Measurements from ENCODE around the gene SNAP25. TPM values are rescaled to one million over a fixed set of nuclear protein-coding genes. Genes with fewer than 3 reads are reported as not detected.

The SNAP25 gene
- total RNA-seq, 2 experiments from 2014 or later = not detected

- Mint-ChIP-seq H3K27me3 (peaks cover 5% of the 10 kb centered on the region), H3K4me1 (no peaks in the 10 kb centered on the region)
Observed at GRCh38 chr20:10236540-10237533, 18.2 kb downstream of the SNAP25 start.

GRCh38 chr20:10239954-10240353 is 21.3 kb downstream of the SNAP25 start:
- Mint-ChIP-seq H3K4me1 (no peaks in the 10 kb centered on the region), H3K36me3 (no peaks in the 10 kb centered on the region), H3K27me3 (peaks cover 5% of the 10 kb centered on the region), H3K9me3 (no peaks in the 10 kb centered on the region), H3K4me3 (no peak overlapping the region), H3K27ac (no peak overlapping the region)
- no peak for DNase-seq

More at GRCh38 chr20:10236540-10237533, 18.2 kb downstream of the SNAP25 start:
- H3K36me3 Mint-ChIP-seq = no peaks in the 10 kb centered on the region
- H3K9me3 Mint-ChIP-seq = no peaks in the 10 kb centered on the region
- DNase-seq = no peak
- no peak overlapping the region for H3K27ac Mint-ChIP-seq
- H3K4me3 Mint-ChIP-seq = no peak overlapping the region

- H3K4me1 Mint-ChIP-seq = no peaks in the 10 kb centered on the region
- DNase-seq = no peak
- peaks cover 5% of the 10 kb centered on the region for H3K27me3 Mint-ChIP-seq
- no peaks in the 10 kb centered on the region for H3K36me3 Mint-ChIP-seq
- no peaks in the 10 kb centered on the region for H3K9me3 Mint-ChIP-seq
- H3K27ac Mint-ChIP-seq = no peak overlapping the region
- H3K4me3 Mint-ChIP-seq = no peak overlapping the region
Observed at GRCh38 chr20:10240655-10241054, 22.0 kb downstream of the SNAP25 start.

- no peaks in the 10 kb centered on the region for H3K36me3 Mint-ChIP-seq
Observed at GRCh38 chr20:10242166-10242565, 23.5 kb downstream of the SNAP25 start.

GRCh38 chr20:10247440-10247839 is 28.8 kb downstream of the SNAP25 start:
- Mint-ChIP-seq H3K27me3 (no peaks in the 10 kb centered on the region), H3K36me3 (no peaks in the 10 kb centered on the region), H3K4me3 (no peak overlapping the region), H3K4me1 (no peaks in the 10 kb centered on the region), H3K27ac (no peak overlapping the region), H3K9me3 (no peaks in the 10 kb centered on the region)
- DNase-seq = no peak

More at GRCh38 chr20:10242166-10242565, 23.5 kb downstream of the SNAP25 start:
- no peak overlapping the region for H3K27ac Mint-ChIP-seq
- H3K4me3 Mint-ChIP-seq = no peak overlapping the region
- H3K4me1 Mint-ChIP-seq = no peaks in the 10 kb centered on the region
- H3K27me3 Mint-ChIP-seq = peaks cover 5% of the 10 kb centered on the region
- H3K9me3 Mint-ChIP-seq = no peaks in the 10 kb centered on the region
- no peak for DNase-seq

- H3K9me3 Mint-ChIP-seq = no peaks in the 10 kb centered on the region
- H3K27me3 Mint-ChIP-seq = peaks cover 2% of the 10 kb centered on the region
- H3K27ac Mint-ChIP-seq = no peak overlapping the region
- DNase-seq = no peak
- H3K36me3 Mint-ChIP-seq = no peaks in the 10 kb centered on the region
- H3K4me1 Mint-ChIP-seq = no peaks in the 10 kb centered on the region
- no peak overlapping the region for H3K4me3 Mint-ChIP-seq
Observed at GRCh38 chr20:10249048-10249770, 30.6 kb downstream of the SNAP25 start.

- H3K36me3 Mint-ChIP-seq = no peaks in the 10 kb centered on the region
- no peak for DNase-seq
- no peaks in the 10 kb centered on the region for H3K9me3 Mint-ChIP-seq
- H3K27ac Mint-ChIP-seq = no peak overlapping the region
- H3K27me3 Mint-ChIP-seq = peaks cover 6% of the 10 kb centered on the region
- H3K4me1 Mint-ChIP-seq = no peaks in the 10 kb centered on the region
- H3K4me3 Mint-ChIP-seq = no peak overlapping the region
Observed at GRCh38 chr20:10249822-10250221, 31.2 kb downstream of the SNAP25 start.

GRCh38 chr20:10250902-10251301 is 32.3 kb downstream of the SNAP25 start:
- no peak overlapping the region for H3K4me3 Mint-ChIP-seq
- peaks cover 6% of the 10 kb centered on the region for H3K27me3 Mint-ChIP-seq
- no peaks in the 10 kb centered on the region for H3K9me3 Mint-ChIP-seq
- H3K36me3 Mint-ChIP-seq = no peaks in the 10 kb centered on the region
- no peak overlapping the region for H3K27ac Mint-ChIP-seq
- no peaks in the 10 kb centered on the region for H3K4me1 Mint-ChIP-seq
- DNase-seq = no peak

- DNase-seq = no peak
Observed at GRCh38 chr20:10253780-10254179, 35.1 kb downstream of the SNAP25 start.

GRCh38 chr20:10255846-10256245 is 37.2 kb downstream of the SNAP25 start:
- DNase-seq = no peak
- Mint-ChIP-seq H3K27me3 (peaks cover 6% of the 10 kb centered on the region), H3K4me3 (no peak overlapping the region), H3K27ac (no peak overlapping the region), H3K4me1 (no peaks in the 10 kb centered on the region), H3K36me3 (no peaks in the 10 kb centered on the region), H3K9me3 (no peaks in the 10 kb centered on the region)

More at GRCh38 chr20:10253780-10254179, 35.1 kb downstream of the SNAP25 start:
- no peak overlapping the region for H3K27ac Mint-ChIP-seq
- no peaks in the 10 kb centered on the region for H3K4me1 Mint-ChIP-seq
- H3K36me3 Mint-ChIP-seq = no peaks in the 10 kb centered on the region
- peaks cover 6% of the 10 kb centered on the region for H3K27me3 Mint-ChIP-seq
- H3K9me3 Mint-ChIP-seq = no peaks in the 10 kb centered on the region
- H3K4me3 Mint-ChIP-seq = no peak overlapping the region

GRCh38 chr20:10259166-10259565 is 40.5 kb downstream of the SNAP25 start:
- peaks cover 5% of the 10 kb centered on the region for H3K27me3 Mint-ChIP-seq

GRCh38 chr20:10260316-10260715 is 41.7 kb downstream of the SNAP25 start:
- no peak overlapping the region for H3K4me3 Mint-ChIP-seq
- H3K4me1 Mint-ChIP-seq = no peaks in the 10 kb centered on the region
- peaks cover 7% of the 10 kb centered on the region for H3K27me3 Mint-ChIP-seq
- no peaks in the 10 kb centered on the region for H3K36me3 Mint-ChIP-seq
- DNase-seq = no peak
- H3K9me3 Mint-ChIP-seq = no peaks in the 10 kb centered on the region
- H3K27ac Mint-ChIP-seq = no peak overlapping the region

More at GRCh38 chr20:10259166-10259565, 40.5 kb downstream of the SNAP25 start:
- H3K4me1 Mint-ChIP-seq = no peaks in the 10 kb centered on the region
- no peak overlapping the region for H3K4me3 Mint-ChIP-seq
- H3K36me3 Mint-ChIP-seq = no peaks in the 10 kb centered on the region
- H3K27ac Mint-ChIP-seq = no peak overlapping the region
- no peak for DNase-seq
- no peaks in the 10 kb centered on the region for H3K9me3 Mint-ChIP-seq

- no peak overlapping the region for H3K27ac Mint-ChIP-seq
- no peaks in the 10 kb centered on the region for H3K4me1 Mint-ChIP-seq
Observed at GRCh38 chr20:10261702-10262101, 43.1 kb downstream of the SNAP25 start.

GRCh38 chr20:10263385-10264165 is 44.9 kb downstream of the SNAP25 start:
- Mint-ChIP-seq H3K9me3 (no peaks in the 10 kb centered on the region), H3K36me3 (no peaks in the 10 kb centered on the region), H3K4me1 (no peaks in the 10 kb centered on the region), H3K27ac (no peak overlapping the region), H3K27me3 (peaks cover 10% of the 10 kb centered on the region), H3K4me3 (no peak overlapping the region)
- no peak for DNase-seq

More at GRCh38 chr20:10261702-10262101, 43.1 kb downstream of the SNAP25 start:
- no peak for DNase-seq
- H3K27me3 Mint-ChIP-seq = peaks cover 10% of the 10 kb centered on the region
- no peak overlapping the region for H3K4me3 Mint-ChIP-seq
- no peaks in the 10 kb centered on the region for H3K9me3 Mint-ChIP-seq
- no peaks in the 10 kb centered on the region for H3K36me3 Mint-ChIP-seq

GRCh38 chr20:10264166-10264558 is 45.5 kb downstream of the SNAP25 start:
- Mint-ChIP-seq H3K9me3 (no peaks in the 10 kb centered on the region), H3K27ac (no peak overlapping the region), H3K4me3 (no peak overlapping the region), H3K27me3 (peaks cover 10% of the 10 kb centered on the region), H3K4me1 (no peaks in the 10 kb centered on the region), H3K36me3 (no peaks in the 10 kb centered on the region)
- DNase-seq = no peak
